ENCODE results near the gene UNC13D. TPM values are rescaled to one million over a fixed set of nuclear protein-coding genes. Genes with fewer than 3 reads are reported as not detected.
A peak's percentile ranks its signal among the peaks of the same experiment; 100 is the strongest.

The UNC13D gene
- polyA plus RNA-seq, 1 donor (not counting 4 experiments of a cell fraction or from before 2014, with no cell fraction given) = 0.25 TPM

- Histone ChIP-seq H3K27me3 (ENCODE audit: control insufficient read depth, extremely low read depth, insufficient read depth, low read length) (no peaks in the 10 kb centered on the region), H3K9ac (ENCODE audit: control insufficient read depth, extremely low read depth, insufficient read depth, low read length) (no peak overlapping the region), H3K4me2 (ENCODE audit: control insufficient read depth, extremely low read depth, insufficient read depth, low read depth, low read length) (no peak overlapping the region), H3K4me1 (ENCODE audit: control insufficient read depth, extremely low read depth, insufficient read depth, low read length) (peaks cover 3% of the 10 kb centered on the region), H4K20me1 (ENCODE audit: control insufficient read depth, extremely low read depth, insufficient read depth, low read length) (no peaks in the 10 kb centered on the region), H2AFZ (ENCODE audit: control insufficient read depth, low read length) (peak overlapping the region; percentile 51), H3K9me1 (ENCODE audit: control insufficient read depth, extremely low read depth, insufficient read depth, low read length) (no peaks in the 10 kb centered on the region), H3K36me3 (ENCODE audit: control insufficient read depth in 2 of 2, extremely low read depth in 1 of 2, insufficient read depth in 2 of 2, low read length in 2 of 2) (no peaks in the 10 kb centered on the region), H3K4me3 (ENCODE audit: control insufficient read depth in 2 of 3, extremely low read depth in 1 of 3, insufficient read depth in 2 of 3, low read depth in 1 of 3, low read length in 3 of 3) (no peak overlapping the region), H3K79me2 (ENCODE audit: control insufficient read depth, insufficient read depth, low read length) (no peaks in the 10 kb centered on the region), H3K9me3 (ENCODE audit: control insufficient read depth, low read depth, low read length) (no peaks in the 10 kb centered on the region), H3K27ac (ENCODE audit: control insufficient read depth, insufficient read depth, low read length) (no peak overlapping the region)
- no peak for TF ChIP-seq CTCF (optimal IDR thresholded peaks at IDR 0.05 in 1 of 3, IDR thresholded peaks at IDR 0.05 in 1 of 3, conservative IDR thresholded peaks at IDR 0.05 in 1 of 3; ENCODE audit: extremely low read depth in 1 of 3, insufficient read depth in 2 of 3, low read length in 3 of 3)
- TF ChIP-seq EZH2 (IDR thresholded peaks at IDR 0.05; ENCODE audit: low read length) = no peak
- FAIRE-seq (no peak), DNase-seq (ENCODE audit: low read depth, low spot score) (no peak)
- dilution Hi-C loops (cut with MboI; ENCODE audit: extremely low pct_ligation_motif_present, low sequenced_read_pairs) = no loop called here
These were observed 11.4 kb downstream of the UNC13D start for GRCh38 chr17:75832652-75833400.

GRCh38 chr17:75832164-75832651, 12.0 kb downstream of the UNC13D start:
- Histone ChIP-seq H3K36me3 (ENCODE audit: control insufficient read depth in 2 of 2, extremely low read depth in 1 of 2, insufficient read depth in 2 of 2, low read length in 2 of 2) (no peaks in the 10 kb centered on the region), H3K4me2 (ENCODE audit: control insufficient read depth, extremely low read depth, insufficient read depth, low read depth, low read length) (no peak overlapping the region), H2AFZ (ENCODE audit: control insufficient read depth, low read length) (no peak overlapping the region), H3K79me2 (ENCODE audit: control insufficient read depth, insufficient read depth, low read length) (no peaks in the 10 kb centered on the region), H3K9me1 (ENCODE audit: control insufficient read depth, extremely low read depth, insufficient read depth, low read length) (no peaks in the 10 kb centered on the region), H3K4me1 (ENCODE audit: control insufficient read depth, extremely low read depth, insufficient read depth, low read length) (peaks cover 3% of the 10 kb centered on the region), H3K27me3 (ENCODE audit: control insufficient read depth, extremely low read depth, insufficient read depth, low read length) (no peaks in the 10 kb centered on the region), H3K27ac (ENCODE audit: control insufficient read depth, insufficient read depth, low read length) (no peak overlapping the region), H3K9me3 (ENCODE audit: control insufficient read depth, low read depth, low read length) (no peaks in the 10 kb centered on the region), H3K9ac (ENCODE audit: control insufficient read depth, extremely low read depth, insufficient read depth, low read length) (no peak overlapping the region), H4K20me1 (ENCODE audit: control insufficient read depth, extremely low read depth, insufficient read depth, low read length) (no peaks in the 10 kb centered on the region), H3K4me3 (ENCODE audit: control insufficient read depth in 2 of 3, extremely low read depth in 1 of 3, insufficient read depth in 2 of 3, low read depth in 1 of 3, low read length in 3 of 3) (no peak overlapping the region)
- FAIRE-seq (no peak), DNase-seq (ENCODE audit: low read depth, low spot score) (no peak)
- TF ChIP-seq EZH2 (IDR thresholded peaks at IDR 0.05; ENCODE audit: low read length) (no peak), CTCF (optimal IDR thresholded peaks at IDR 0.05 in 1 of 3, IDR thresholded peaks at IDR 0.05 in 1 of 3, conservative IDR thresholded peaks at IDR 0.05 in 1 of 3; ENCODE audit: extremely low read depth in 1 of 3, insufficient read depth in 2 of 3, low read length in 3 of 3) (no peak)
- dilution Hi-C loops (cut with MboI; ENCODE audit: extremely low pct_ligation_motif_present, low sequenced_read_pairs) = no loop called here
